H1 (cell line): Measurements from ENCODE around the gene BAIAP2. TPM values are rescaled to one million over a fixed set of nuclear protein-coding genes. Genes with fewer than 3 reads are reported as not detected.

Source experiments
- CTCF ChIA-PET: fragments of 300-600 bp; sonication (Branson Sonifier 250); formaldehyde crosslinking; loops from one replicate; lab custom pipeline; 2021; ENCODE audit not compliant: partially characterized antibody; lab: Charles Lee
- POLR2A ChIA-PET: fragments of 300-600 bp; sonication (Branson Sonifier 250); formaldehyde crosslinking; loops from one replicate; lab custom pipeline; 2021; ENCODE audit warnings: inconsistent platforms; ENCODE audit not compliant: partially characterized antibody; lab: Charles Lee
- DNase-seq, 2 experiments: peaks; one replicate each; pipeline versions ENCODE4 v3.0.0 to v3.0.0-alpha.2; 2010 to 2022; ENCODE audit warnings: low spot score in 2 of 2, low read depth in 1 of 2, mixed read lengths in 1 of 2
- FAIRE-seq: peaks from 2 replicates; lab custom pipeline; 2011; peaks lifted over from hg19 to GRCh38; lab: Jason Lieb, UNC
- H2AFZ ChIP-seq: 2 replicates; pipeline ENCODE4 v1.8.1; 2012; ENCODE audit warnings: low read length, inconsistent platforms
- H2AK5ac ChIP-seq: 2 replicates; pipeline ENCODE4 v1.6.1; 2013; ENCODE audit warnings: low read depth, low read length
- H2BK120ac ChIP-seq: replicated peaks from 2 replicates; pipeline ENCODE3; 2013; ENCODE audit warnings: low read depth, low read length, inconsistent platforms
- H2BK12ac ChIP-seq: 2 replicates; pipeline ENCODE4 v1.6.1; 2013; ENCODE audit warnings: low read depth, low read length
- H2BK15ac ChIP-seq: 2 replicates; pipeline ENCODE4 v1.6.1; 2013; ENCODE audit warnings: low read length
- H2BK20ac ChIP-seq: 2 replicates; pipeline ENCODE4 v1.6.1; 2013; ENCODE audit warnings: low read length
- H2BK5ac ChIP-seq: 2 replicates; pipeline ENCODE4 v1.6.1; 2013; ENCODE audit warnings: low read depth, low read length
- H3K14ac ChIP-seq: 2 replicates; pipeline ENCODE4 v1.6.1; 2013; ENCODE audit warnings: inconsistent platforms; ENCODE audit not compliant: insufficient read length
- H3K18ac ChIP-seq: 2 replicates; pipeline ENCODE4 v1.6.1; 2013; ENCODE audit warnings: low read length; ENCODE audit errors: extremely low read depth
- H3K23ac ChIP-seq: 2 replicates; pipeline ENCODE4 v1.6.1; 2013; ENCODE audit warnings: inconsistent platforms; ENCODE audit not compliant: insufficient read length
- H3K23me2 ChIP-seq: 2 replicates; pipeline ENCODE4 v1.6.1; 2013; ENCODE audit warnings: low read depth, low read length
- H3K27ac ChIP-seq: 2 replicates; pipeline ENCODE4 v1.6.1; 2011; ENCODE audit warnings: low read depth, low read length, inconsistent platforms
- H3K27me3 ChIP-seq, 4 experiments: replicated peaks in 1 of 4; 1 replicate in 1 of 4; 2 replicates in 3 of 4; pipeline versions ENCODE4 v1.6.1 to v1.8.1; 2011 to 2013; ENCODE audit warnings: low read length in 3 of 4, mild to moderate bottlenecking in 3 of 4, inconsistent platforms in 2 of 4, mixed read lengths in 2 of 4, moderate library complexity in 1 of 4; ENCODE audit not compliant: control insufficient read depth in 3 of 4, insufficient read depth in 3 of 4; ENCODE audit errors: extremely low read depth in 1 of 4
- H3K36me3 ChIP-seq, 4 experiments: 2 replicates each; pipeline versions ENCODE4 v1.6.1 to v1.8.1; 2011 to 2013; ENCODE audit warnings: mild to moderate bottlenecking in 4 of 4, low read length in 3 of 4, moderate library complexity in 2 of 4, control low read depth in 1 of 4, inconsistent platforms in 1 of 4; ENCODE audit not compliant: insufficient read depth in 4 of 4, control insufficient read depth in 2 of 4
- H3K4ac ChIP-seq: replicated peaks from 2 replicates; pipeline ENCODE3; 2013; ENCODE audit warnings: low read length, low read depth, mixed read lengths, inconsistent platforms; ENCODE audit not compliant: insufficient read length
- H3K4me1 ChIP-seq, 4 experiments: replicated peaks in 1 of 4; 1 replicate in 1 of 4; 2 replicates in 3 of 4; pipeline versions ENCODE4 v1.6.1 to v1.8.1; 2011 to 2013; ENCODE audit warnings: low read length in 3 of 4, inconsistent platforms in 2 of 4, mixed read lengths in 1 of 4; ENCODE audit not compliant: insufficient read depth in 4 of 4, control insufficient read depth in 3 of 4
- H3K4me2 ChIP-seq, 2 experiments: 2 replicates each; pipeline versions ENCODE4 v1.6.1 to v1.8.1; 2011 to 2013; ENCODE audit warnings: low read depth in 2 of 2, low read length in 2 of 2, control low read depth in 1 of 2, inconsistent platforms in 1 of 2, mild to moderate bottlenecking in 1 of 2; ENCODE audit not compliant: insufficient read depth in 1 of 2
- H3K4me3 ChIP-seq, 4 experiments: fragments of 200-600, 300-600 bp in 1 of 4; sonication (generic), shearing (Covaris generic), sonication (Bioruptor Twin) in 1 of 4; 2 replicates each; pipeline versions ENCODE4 v1.5.1 to v1.8.1; 2011 to 2016; ENCODE audit warnings: low read length in 4 of 4, low read depth in 3 of 4, control low read depth in 2 of 4, inconsistent platforms in 2 of 4, mild to moderate bottlenecking in 2 of 4, mixed read lengths in 1 of 4, moderate library complexity in 1 of 4; ENCODE audit not compliant: insufficient read depth in 2 of 4; ENCODE audit errors: extremely low read depth in 1 of 4
- H3K56ac ChIP-seq: replicated peaks from 2 replicates; pipeline ENCODE3; 2013; ENCODE audit warnings: low read depth, mild to moderate bottlenecking, mixed read lengths, low read length, inconsistent platforms; ENCODE audit not compliant: insufficient read length
- H3K79me1 ChIP-seq: 2 replicates; pipeline ENCODE4 v1.6.1; 2013; ENCODE audit warnings: low read depth, low read length, control low read depth
- H3K79me2 ChIP-seq, 2 experiments: 2 replicates each; pipeline versions ENCODE4 v1.6.1 to v1.8.1; 2012 to 2013; ENCODE audit warnings: low read length in 2 of 2, mild to moderate bottlenecking in 2 of 2, inconsistent platforms in 1 of 2; ENCODE audit not compliant: insufficient read depth in 2 of 2, control insufficient read depth in 1 of 2
- H3K9ac ChIP-seq, 4 experiments: replicated peaks in 1 of 4; 1 replicate in 1 of 4; 2 replicates in 3 of 4; pipeline versions ENCODE4 v1.6.1 to v1.8.1; 2011 to 2013; ENCODE audit warnings: low read depth in 3 of 4, low read length in 3 of 4, control low read depth in 2 of 4, mild to moderate bottlenecking in 2 of 4, moderate library complexity in 2 of 4, inconsistent platforms in 1 of 4; ENCODE audit errors: extremely low read depth in 1 of 4
- H3K9me3 ChIP-seq, 2 experiments: 2 replicates each; pipeline versions ENCODE4 v1.6.1 to v1.8.1; 2012 to 2013; ENCODE audit warnings: mild to moderate bottlenecking in 2 of 2, moderate library complexity in 2 of 2, control low read depth in 1 of 2, inconsistent platforms in 1 of 2, low read depth in 1 of 2, low read length in 1 of 2, mixed read lengths in 1 of 2; ENCODE audit not compliant: insufficient read depth in 2 of 2
- H4K20me1 ChIP-seq, 2 experiments: replicated peaks in 1 of 2; 2 replicates each; pipeline versions ENCODE3 to v1.8.1; 2011 to 2013; ENCODE audit warnings: inconsistent platforms in 2 of 2, low read length in 2 of 2, mild to moderate bottlenecking in 1 of 2; ENCODE audit not compliant: insufficient read depth in 2 of 2, control insufficient read depth in 1 of 2
- H4K5ac ChIP-seq: 2 replicates; pipeline ENCODE4 v1.6.1; 2013; ENCODE audit warnings: low read length, low read depth, mixed read lengths, inconsistent platforms; ENCODE audit not compliant: insufficient read length
- H4K8ac ChIP-seq: 2 replicates; pipeline ENCODE4 v1.8.0; 2013; ENCODE audit warnings: mild to moderate bottlenecking, moderate library complexity, low read length, inconsistent platforms; ENCODE audit not compliant: insufficient read depth; ENCODE audit errors: extremely low read depth
- H4K91ac ChIP-seq: replicated peaks from 2 replicates; pipeline ENCODE3; 2013; ENCODE audit warnings: low read length, mixed read lengths, inconsistent platforms; ENCODE audit not compliant: insufficient read length
- EGR1 ChIP-seq: IDR thresholded peaks from 2 replicates; pipeline ENCODE4 v1.6.1; 2011; ENCODE audit warnings: low read depth, low read length, borderline replicate concordance
- HDAC6 ChIP-seq: IDR thresholded peaks from one replicate; pipeline ENCODE4 v1.7.1; 2012; ENCODE audit warnings: low read depth, mild to moderate bottlenecking, inconsistent platforms, low read length, moderate library complexity
- POLR2AphosphoS5 ChIP-seq: IDR thresholded peaks from 2 replicates; pipeline ENCODE4 v1.6.1; 2011; ENCODE audit warnings: low read depth, low read length
- RFX5 ChIP-seq: IDR thresholded peaks from 2 replicates; pipeline ENCODE4 v1.6.1; 2011; ENCODE audit warnings: low read depth, low read length, improper control_type of control experiment, borderline replicate concordance
- RNF2 ChIP-seq: fragments of 200-900, 300-1000 bp; sonication (generic); IDR thresholded peaks from 2 replicates; pipeline ENCODE4 v1.7.1; 2016; ENCODE audit warnings: borderline replicate concordance, low read depth, mild to moderate bottlenecking, antibody characterized with exemption, low read length; ENCODE audit not compliant: poor library complexity, severe bottlenecking; ENCODE audit errors: missing control alignments
- RXRA ChIP-seq: IDR thresholded peaks from 2 replicates; pipeline ENCODE4 v1.6.1; 2011; ENCODE audit warnings: low read depth, mild to moderate bottlenecking, low read length, moderate library complexity; ENCODE audit not compliant: insufficient read depth
- SP2 ChIP-seq: IDR thresholded peaks from 2 replicates; pipeline ENCODE4 v1.6.1; 2012; ENCODE audit warnings: mild to moderate bottlenecking, low read length, inconsistent platforms
- WGBS, 2 experiments: shearing (Covaris generic) in 1 of 2; methylation state at CpG; one replicate each; pipeline versions ENCODE4 v1.1.6 to v1.1.7; 2013 to 2015; ENCODE audit warnings: low lambda C conversion rate in 2 of 2, mixed read lengths in 2 of 2, inconsistent platforms in 1 of 2, low coverage in 1 of 2, missing lambda C conversion rate in 1 of 2; ENCODE audit not compliant: insufficient replicate concordance in 2 of 2, insufficient coverage in 1 of 2, insufficient read length in 1 of 2; ENCODE audit errors: extremely low coverage in 1 of 2, missing lambda C conversion rate in 1 of 2; 5-methylcytosine and 5-hydroxymethylcytosine counted together
- polyA plus RNA-seq, 7 experiments: library from polyadenylated mRNA; depleted of rRNA in 3 of 7; stranded (reverse) in 5 of 7; unstranded in 2 of 7; fragments of >200 nt in 5 of 7; fragments of 200-250 nt in 2 of 7; gene quantifications; 1 replicate in 5 of 7; 2 replicates in 1 of 7; 4 replicates in 1 of 7; pipeline versions ENCODE4 v1.2.1 to v1.2.3, GENCODE V29; 2011 to 2013; ENCODE audit warnings: missing spikeins in 2 of 7, mixed read lengths in 2 of 7
- total RNA-seq: library from RNA; stranded (reverse); fragmentation: NEBNext Ultra II Directional; extraction: Animal tissue kit (Norgen Biotek cat#: 25700); gene quantifications from 2 replicates; pipeline ENCODE4 v1.2.1, GENCODE V29; 2021

Gene BAIAP2
- total and polyA plus RNA-seq, 2 of the 8 experiments (the other 6 are each of a cell fraction or from before 2014, with no cell fraction given) = 10.0 to 22.8 TPM

GRCh38 chr17:80986046-80986445, 48.9 kb upstream of the BAIAP2 start:
- 87% methylated on average over 7 of the region's 7 CpGs; no CpG with 5 or more reads in 1 of the 2 experiments for WGBS, 2 experiments
- DNase-seq (no peak), FAIRE-seq (no peak)
- H2BK15ac ChIP-seq = no peak overlapping the region
- no peaks in the 10 kb centered on the region for H3K9me3 ChIP-seq
- no peak overlapping the region for H3K18ac ChIP-seq
- no peak overlapping the region for H3K27ac ChIP-seq
- H2AK5ac ChIP-seq = no peak overlapping the region
- TF ChIP-seq HDAC6 (no peak), RFX5 (no peak), RNF2 (no peak), RXRA (no peak), EGR1 (no peak), POLR2AphosphoS5 (no peak), SP2 (no peak)
- no peak overlapping the region for H3K4me2 ChIP-seq
- H2BK120ac ChIP-seq = no peak overlapping the region
- no peak overlapping the region for H3K56ac ChIP-seq
- H2BK5ac ChIP-seq = no peak overlapping the region
- H3K4me1 ChIP-seq = peaks cover 0 to 8% (median 1%) of the 10 kb centered on the region in 4 experiments; a peak in 4 of 7 replicates
- no peak overlapping the region for H2BK12ac ChIP-seq
- no peaks in the 10 kb centered on the region for H3K79me1 ChIP-seq
- H3K9ac ChIP-seq = no peak overlapping the region
- no peaks in the 10 kb centered on the region for H3K36me3 ChIP-seq
- H3K4me3 ChIP-seq = no peak overlapping the region
- H3K23ac ChIP-seq = no peak overlapping the region
- no peak overlapping the region for H2BK20ac ChIP-seq
- ChIA-PET POLR2A (no interaction called here), CTCF (interaction anchor here (1.0 to 1.6 kb wide), 5 partner anchors 38 to 505 kb away, joined by 3 to 6 read pairs (median 3); no protein-coding TSS in a partner anchor)
- no peak overlapping the region for H3K14ac ChIP-seq
- no peaks in the 10 kb centered on the region for H4K20me1 ChIP-seq
- no peak overlapping the region for H4K91ac ChIP-seq
- H3K27me3 ChIP-seq = peaks cover 0 to 11% (median 4%) of the 10 kb centered on the region in 4 experiments; a peak in 5 of 7 replicates
- no peaks in the 10 kb centered on the region for H3K79me2 ChIP-seq
- H3K23me2 ChIP-seq = no peaks in the 10 kb centered on the region; the same call in 1 of the 2 replicates
- no peak overlapping the region for H4K5ac ChIP-seq
- H4K8ac ChIP-seq = no peak overlapping the region
- H3K4ac ChIP-seq = no peak overlapping the region
- H2AFZ ChIP-seq = no peak overlapping the region
